GM23248 (cell line): ENCODE results near the gene FAM193A. TPM values are rescaled to one million over a fixed set of nuclear protein-coding genes. Genes with fewer than 3 reads are reported as not detected.

Experiments used
- DNase-seq: peaks from one replicate; pipeline ENCODE4 v3.0.0-alpha.2; 2015
- H2AFZ ChIP-seq: fragments of 200-600 bp; sonication (generic); 2 replicates; pipeline ENCODE4 v1.6.1; 2016; ENCODE audit warnings: antibody characterized with exemption
- H3F3A ChIP-seq: fragments of 200-600 bp; sonication (generic); 2 replicates; pipeline ENCODE4 v1.6.1; 2016; ENCODE audit warnings: mild to moderate bottlenecking, antibody characterized with exemption, mixed run types; ENCODE audit not compliant: insufficient read depth
- H3K27ac ChIP-seq: fragments of 200-600 bp; sonication (generic); 2 replicates; pipeline ENCODE4 v1.5.1; 2016; ENCODE audit warnings: mild to moderate bottlenecking
- H3K27me3 ChIP-seq: fragments of 200-600 bp; sonication (generic); replicated peaks from 2 replicates; pipeline ENCODE4 v1.6.1; 2016; ENCODE audit warnings: mild to moderate bottlenecking; ENCODE audit not compliant: insufficient read depth
- H3K36me3 ChIP-seq: fragments of 200-600 bp; sonication (generic); 2 replicates; pipeline ENCODE4 v1.6.1; 2016; ENCODE audit warnings: low read depth, mild to moderate bottlenecking
- H3K4me1 ChIP-seq: fragments of 200-600 bp; sonication (generic); 2 replicates; pipeline ENCODE4 v1.6.1; 2016; ENCODE audit warnings: mild to moderate bottlenecking; ENCODE audit not compliant: insufficient read depth
- H3K4me2 ChIP-seq: fragments of 200-600 bp; sonication (generic); one replicate; pipeline ENCODE4 v1.6.1; 2016; ENCODE audit warnings: mild to moderate bottlenecking; ENCODE audit not compliant: unreplicated experiment
- H3K4me3 ChIP-seq: fragments of 200-600 bp; sonication (generic); 2 replicates; pipeline ENCODE4 v1.5.1; 2016; ENCODE audit warnings: mild to moderate bottlenecking
- H3K79me2 ChIP-seq: fragments of 200-600 bp; sonication (generic); 2 replicates; pipeline ENCODE4 v1.6.1; 2016; ENCODE audit warnings: mild to moderate bottlenecking; ENCODE audit not compliant: insufficient read depth
- H3K9ac ChIP-seq: fragments of 200-600 bp; sonication (generic); 2 replicates; pipeline ENCODE4 v1.6.1; 2016; ENCODE audit warnings: mild to moderate bottlenecking
- H3K9me2 ChIP-seq: fragments of 200-600 bp; sonication (generic); 2 replicates; pipeline ENCODE4 v1.6.1; 2016; ENCODE audit warnings: mixed run types, mild to moderate bottlenecking, moderate library complexity; ENCODE audit not compliant: insufficient read depth
- H3K9me3 ChIP-seq: fragments of 200-600 bp; sonication (generic); one replicate; pipeline ENCODE4 v1.6.1; 2017; ENCODE audit warnings: low read depth
- H4K20me1 ChIP-seq: fragments of 200-600 bp; sonication (generic); 2 replicates; pipeline ENCODE4 v1.6.0; 2016; ENCODE audit not compliant: insufficient read depth
- EZH2 ChIP-seq: fragments of 200-600 bp; sonication (generic); IDR thresholded peaks from 2 replicates; pipeline ENCODE4 v1.6.1; 2018; ENCODE audit warnings: antibody characterized with exemption, mild to moderate bottlenecking; ENCODE audit not compliant: insufficient read depth, poor library complexity, severe bottlenecking
- EZH2phosphoT487 ChIP-seq: fragments of 200-600 bp; sonication (generic); IDR thresholded peaks from 2 replicates; pipeline ENCODE4 v1.6.1; 2018; ENCODE audit warnings: antibody characterized with exemption, moderate library complexity, mild to moderate bottlenecking, low read depth; ENCODE audit not compliant: insufficient read depth
- WGBS, 2 experiments: methylation state at CpG; one replicate each; pipeline ENCODE4 v1.1.6; 2015 to 2017; ENCODE audit warnings: low lambda C conversion rate in 2 of 2, low coverage in 1 of 2; ENCODE audit errors: missing lambda C conversion rate in 2 of 2; 5-methylcytosine and 5-hydroxymethylcytosine counted together
- in situ Hi-C: fragments of 300-500 bp; cut with MboI; formaldehyde crosslinking; loops from 2 replicates; pipeline ENCODE4 v1.15.0; 2020
- polyA plus RNA-seq: library from polyadenylated mRNA; unstranded; fragments of >200 nt; fragmentation: Nextera tagmentation; extraction: Ambion mirVana; gene quantifications from 2 replicates; pipeline ENCODE4 v1.2.1, GENCODE V29; 2016
- total RNA-seq: library from RNA; depleted of rRNA; stranded (reverse); fragments of >200 nt; shearing (Covaris generic); gene quantifications from 2 replicates; pipeline ENCODE4 v1.2.3, GENCODE V29; 2014

FAM193A gene
- total and polyA plus RNA-seq, 2 experiments from 2014 or later, result 5.0 to 19.0 TPM

DNA sequence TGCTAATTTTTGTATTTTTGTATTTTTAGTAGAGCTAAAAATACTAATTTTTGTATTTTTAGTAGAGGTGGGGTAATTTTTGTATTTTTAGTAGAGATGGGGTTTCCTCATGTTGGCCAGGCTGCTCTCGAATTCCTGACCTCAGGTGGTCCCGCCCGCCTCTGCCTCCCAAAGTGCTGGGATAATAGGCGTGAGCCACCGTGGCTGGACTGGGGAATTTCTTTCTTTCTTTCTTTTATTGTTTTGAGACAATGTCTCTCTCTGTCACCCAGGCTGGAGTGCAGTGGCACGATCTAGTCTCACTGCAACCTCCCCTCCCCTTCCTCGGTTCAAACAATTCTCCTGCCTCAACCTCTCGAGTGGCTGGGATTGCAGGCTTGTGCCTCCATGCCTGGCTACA is 83.0 kb downstream of the FAM193A start:
- TF ChIP-seq EZH2phosphoT487, result no peak
- no peak for TF ChIP-seq EZH2
- Histone ChIP-seq H3K4me3 (no peak overlapping the region), H3K4me1 (peaks cover 10% of the 10 kb centered on the region), H2AFZ (no peak overlapping the region), H3K27ac (no peak overlapping the region), H3K79me2 (peaks cover 99% of the 10 kb centered on the region), H3K9me2 (no peaks in the 10 kb centered on the region), H3K36me3 (no peaks in the 10 kb centered on the region), H3K4me2 (no peak overlapping the region), H3K9ac (no peak overlapping the region), H4K20me1 (peaks cover 2% of the 10 kb centered on the region; the same call in 1 of the 2 replicates), H3K9me3 (no peaks in the 10 kb centered on the region), H3K27me3 (no peaks in the 10 kb centered on the region), H3F3A (peaks cover 5% of the 10 kb centered on the region)
- 95 to 97% methylated on average over 8 of the region's 8 CpGs for WGBS, 2 experiments
- in situ Hi-C loops, result no loop called here
- DNase-seq, result no peak

DNA sequence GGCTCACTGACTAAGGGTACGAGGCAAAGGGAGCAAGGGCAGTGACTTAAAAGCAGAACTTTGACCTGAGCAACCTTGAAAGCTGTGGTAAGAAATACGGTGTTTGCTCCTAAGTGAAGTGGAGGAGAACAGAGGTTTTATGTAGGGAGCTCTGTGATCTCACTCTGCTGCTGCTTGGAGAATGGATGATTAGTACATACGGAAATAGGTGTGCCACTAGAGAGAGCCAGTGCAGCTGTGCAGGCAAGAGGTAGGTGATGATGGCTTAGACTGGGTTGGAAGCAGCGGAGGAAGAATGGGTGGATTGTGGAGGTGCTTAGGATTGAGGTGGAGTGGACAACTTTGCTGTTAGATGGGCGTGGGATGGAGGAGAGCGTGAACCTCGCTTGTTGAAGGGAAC is 85.0 kb downstream of the FAM193A start:
- Histone ChIP-seq H3K4me3 (no peak overlapping the region), H3K9me3 (no peaks in the 10 kb centered on the region), H3K79me2 (peaks cover 99% of the 10 kb centered on the region), H3K9ac (no peak overlapping the region), H3K4me2 (no peak overlapping the region), H3K27ac (no peak overlapping the region), H3F3A (no peaks in the 10 kb centered on the region), H4K20me1 (no peaks in the 10 kb centered on the region), H3K9me2 (no peaks in the 10 kb centered on the region), H3K27me3 (no peaks in the 10 kb centered on the region), H3K36me3 (no peaks in the 10 kb centered on the region), H2AFZ (no peak overlapping the region), H3K4me1 (no peaks in the 10 kb centered on the region)
- in situ Hi-C loops, result no loop called here
- 86 to 90% methylated on average over 7 of the region's 7 CpGs for WGBS, 2 experiments
- no peak for DNase-seq
- TF ChIP-seq EZH2phosphoT487 (no peak), EZH2 (no peak)

DNA sequence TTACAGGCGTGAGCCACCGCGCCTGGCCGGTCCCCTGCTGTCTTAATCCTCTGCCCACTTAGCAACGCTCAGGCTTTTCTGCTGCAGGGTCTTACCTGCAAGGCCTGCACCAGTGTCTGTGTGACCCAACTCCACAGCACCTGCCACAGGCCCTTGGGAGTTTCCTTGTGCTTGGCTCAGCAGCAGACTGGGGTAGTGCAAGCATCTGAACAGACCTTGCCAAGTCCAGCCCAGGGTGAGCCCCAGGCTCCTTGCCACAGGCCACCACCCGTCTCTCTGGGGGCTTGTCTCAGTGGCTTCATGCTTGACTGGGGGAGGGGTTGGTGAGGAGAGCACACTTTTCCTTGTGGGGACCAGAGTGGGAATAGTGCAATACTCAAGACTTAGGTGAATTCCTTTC is 87.0 kb downstream of the FAM193A start:
- no peaks in the 10 kb centered on the region for H3F3A ChIP-seq
- no peak overlapping the region for H3K4me2 ChIP-seq
- H2AFZ ChIP-seq, result no peak overlapping the region
- no peaks in the 10 kb centered on the region for H3K9me3 ChIP-seq
- peaks cover 11% of the 10 kb centered on the region; the same call in 1 of the 2 replicates for H3K36me3 ChIP-seq
- no peak overlapping the region for H3K4me3 ChIP-seq
- peaks cover 98% of the 10 kb centered on the region for H3K79me2 ChIP-seq
- in situ Hi-C loops, result no loop called here
- no peak for TF ChIP-seq EZH2phosphoT487
- no peak for TF ChIP-seq EZH2
- 82 to 83% methylated on average over 6 of the region's 6 CpGs for WGBS, 2 experiments
- H4K20me1 ChIP-seq, result no peaks in the 10 kb centered on the region
- DNase-seq, result no peak
- H3K4me1 ChIP-seq, result no peaks in the 10 kb centered on the region
- H3K27me3 ChIP-seq, result no peaks in the 10 kb centered on the region
- H3K9me2 ChIP-seq, result no peaks in the 10 kb centered on the region
- no peak overlapping the region for H3K9ac ChIP-seq
- H3K27ac ChIP-seq, result no peak overlapping the region

DNA sequence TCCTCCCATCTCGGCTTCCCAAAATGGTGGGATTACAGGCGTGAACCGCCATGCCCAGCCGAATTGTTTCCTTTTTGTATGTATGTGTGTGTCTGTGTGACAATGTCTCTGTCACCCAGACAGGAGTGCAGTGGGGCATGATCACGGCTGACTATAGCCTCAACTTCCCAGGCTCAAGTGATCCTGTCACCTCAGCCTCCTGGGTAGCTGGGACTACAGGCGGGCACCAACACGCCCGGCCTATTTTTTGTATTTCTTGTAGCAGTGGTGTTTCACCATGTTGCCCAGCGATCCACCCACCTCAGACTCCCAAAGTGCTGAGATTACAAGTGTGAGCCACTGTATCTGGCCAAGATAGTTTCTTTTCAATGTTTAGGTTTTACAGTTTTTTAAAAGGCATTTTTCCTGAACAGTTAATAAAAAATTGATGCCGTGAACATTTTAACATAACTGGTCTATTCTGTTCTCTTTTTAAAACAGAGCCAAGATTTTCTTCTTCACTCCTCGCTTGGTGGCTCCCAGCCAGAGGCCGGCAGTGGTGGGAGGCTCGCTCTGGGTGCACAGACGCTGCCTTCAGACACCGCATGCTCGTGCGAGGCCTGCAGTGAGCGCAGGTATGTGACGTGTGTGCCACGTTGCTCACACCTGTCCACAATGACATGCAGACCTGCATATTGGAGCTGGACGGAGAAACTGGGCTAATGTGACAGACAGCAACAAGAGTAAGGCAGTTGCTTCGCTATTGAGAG is 88.5 kb downstream of the FAM193A start:
- Histone ChIP-seq H3K27ac (no peak overlapping the region), H3K4me2 (no peak overlapping the region), H3K36me3 (peaks cover 20% of the 10 kb centered on the region; the same call in 1 of the 2 replicates), H3F3A (no peaks in the 10 kb centered on the region), H2AFZ (no peak overlapping the region), H3K9ac (no peak overlapping the region), H4K20me1 (no peaks in the 10 kb centered on the region), H3K9me2 (no peaks in the 10 kb centered on the region), H3K79me2 (peaks cover 98% of the 10 kb centered on the region), H3K9me3 (no peaks in the 10 kb centered on the region), H3K27me3 (no peaks in the 10 kb centered on the region), H3K4me3 (no peak overlapping the region), H3K4me1 (no peaks in the 10 kb centered on the region)
- in situ Hi-C loops, result no loop called here
- DNase-seq, result no peak
- TF ChIP-seq EZH2phosphoT487 (no peak), EZH2 (no peak)
- WGBS, 2 experiments, result 76 to 77% methylated on average over 22 of the region's 22 CpGs

DNA sequence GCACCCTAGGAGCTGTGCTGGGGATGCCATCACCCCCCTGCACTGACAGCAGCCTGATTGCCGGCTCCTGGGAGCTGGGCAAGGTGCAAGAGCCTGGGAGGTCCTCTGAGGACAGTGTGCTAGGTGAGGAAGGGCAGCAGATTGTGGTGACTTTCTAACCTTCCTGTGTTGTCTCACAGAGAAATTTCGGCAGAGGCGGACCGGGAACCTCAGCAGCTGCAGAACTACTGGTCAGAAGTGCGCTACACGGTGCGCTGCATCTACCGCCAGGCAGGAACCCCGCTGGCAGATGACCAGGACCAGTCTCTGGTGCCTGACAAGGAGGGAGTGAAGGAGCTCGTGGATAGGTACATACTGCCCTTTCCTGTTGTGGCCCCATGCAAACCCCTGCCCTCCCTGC is 89.8 kb downstream of the FAM193A start:
- WGBS, 2 experiments, result 93 to 96% methylated on average over 10 of the region's 10 CpGs
- H3K79me2 ChIP-seq, result peaks cover 95% of the 10 kb centered on the region

More for the DNA sequence above, 89.8 kb downstream of the FAM193A start:
- Histone ChIP-seq H4K20me1 (no peaks in the 10 kb centered on the region), H3K4me2 (no peak overlapping the region), H3F3A (no peaks in the 10 kb centered on the region), H3K9ac (no peak overlapping the region), H3K9me2 (no peaks in the 10 kb centered on the region), H3K27ac (no peak overlapping the region), H3K4me1 (no peaks in the 10 kb centered on the region), H3K27me3 (no peaks in the 10 kb centered on the region), H3K9me3 (no peaks in the 10 kb centered on the region), H3K36me3 (peaks cover 25% of the 10 kb centered on the region; the same call in 1 of the 2 replicates), H3K4me3 (no peak overlapping the region), H2AFZ (no peak overlapping the region)
- DNase-seq, result no peak
- TF ChIP-seq EZH2phosphoT487, result no peak
- TF ChIP-seq EZH2, result no peak
- in situ Hi-C loops, result no loop called here
